SU-DHL-6 (cell line): Measurements from ENCODE around the gene KLHL22.

Experiments
- H2AFZ ChIP-seq: fragments of 200-600 bp; sonication (generic); 2 replicates; pipeline ENCODE4 v1.6.1; 2014; ENCODE audit warnings: low read depth, mild to moderate bottlenecking, moderate library complexity, mixed read lengths, antibody characterized with exemption, low read length; ENCODE audit not compliant: severe bottlenecking
- H3F3A ChIP-seq: fragments of 200-600 bp; shearing (Covaris generic); 2 replicates; pipeline ENCODE4 v1.6.0; 2016; ENCODE audit warnings: antibody characterized with exemption, mild to moderate bottlenecking; ENCODE audit not compliant: insufficient read depth
- H3K27ac ChIP-seq: fragments of 200-600 bp; sonication (generic); 2 replicates; pipeline ENCODE4 v1.5.1; 2016; ENCODE audit warnings: low read depth, mild to moderate bottlenecking, low read length, moderate library complexity, mixed read lengths
- H3K27me3 ChIP-seq: fragments of 200-600 bp; sonication (generic), shearing (Covaris generic); 2 replicates; pipeline ENCODE4 v1.6.0; 2014; ENCODE audit warnings: mild to moderate bottlenecking, low read length
- H3K36me3 ChIP-seq: fragments of 200-600 bp; sonication (generic); 2 replicates; pipeline ENCODE4 v1.6.1; 2014; ENCODE audit warnings: mild to moderate bottlenecking, low read length, mixed read lengths
- H3K4me2 ChIP-seq: fragments of 300-600, 200-600 bp; shearing (Covaris generic), sonication (generic); 2 replicates; pipeline ENCODE4 v1.6.0; 2014; ENCODE audit warnings: low read length, low read depth, mild to moderate bottlenecking; ENCODE audit not compliant: poor library complexity, severe bottlenecking
- H3K4me3 ChIP-seq: fragments of 200-600 bp; sonication (generic); 2 replicates; pipeline ENCODE4 v1.5.1; 2014; ENCODE audit warnings: antibody characterized with exemption, low read length, mild to moderate bottlenecking, mixed read lengths; ENCODE audit not compliant: insufficient read depth, poor library complexity, severe bottlenecking
- H3K79me2 ChIP-seq: fragments of 200-600 bp; sonication (generic); 2 replicates; pipeline ENCODE4 v1.6.1; 2014; ENCODE audit warnings: mild to moderate bottlenecking, low read length, moderate library complexity; ENCODE audit not compliant: insufficient read depth
- H3K9ac ChIP-seq: fragments of 200-600 bp; sonication (generic); 2 replicates; pipeline ENCODE4 v1.7.0; 2014; ENCODE audit warnings: mild to moderate bottlenecking, low read length
- H3K9me2 ChIP-seq: fragments of 200-600 bp; sonication (generic); replicated peaks from 2 replicates; pipeline ENCODE4 v1.6.1; 2014; ENCODE audit warnings: low read length; ENCODE audit not compliant: insufficient read depth
- H3K9me3 ChIP-seq: fragments of 200-600 bp; sonication (generic); 2 replicates; pipeline ENCODE4 v1.6.1; 2014; ENCODE audit warnings: low read length, mixed read lengths; ENCODE audit not compliant: insufficient read depth
- H4K20me1 ChIP-seq: fragments of 200-600 bp; sonication (generic); 2 replicates; pipeline ENCODE4 v1.6.1; 2014; ENCODE audit warnings: low read depth, mild to moderate bottlenecking, antibody characterized with exemption, low read length, moderate library complexity, mixed read lengths
- EZH2phosphoT487 ChIP-seq: fragments of 200-600 bp; sonication (generic), shearing (Covaris generic); conservative IDR thresholded peaks from 2 replicates; pipeline ENCODE4 v1.6.1; 2018; ENCODE audit warnings: mild to moderate bottlenecking, antibody characterized with exemption, low read length, moderate library complexity, mixed read lengths
- TF ChIP-seq, protein P1 (sequence below): fragments of 200-600 bp; sonication (generic); IDR thresholded peaks from one replicate; pipeline ENCODE4 v1.5.1; 2017; ENCODE audit warnings: antibody characterized with exemption, mild to moderate bottlenecking, low read length, moderate library complexity; ENCODE audit not compliant: insufficient read depth, poor library complexity, severe bottlenecking

KLHL22 gene

DNA sequence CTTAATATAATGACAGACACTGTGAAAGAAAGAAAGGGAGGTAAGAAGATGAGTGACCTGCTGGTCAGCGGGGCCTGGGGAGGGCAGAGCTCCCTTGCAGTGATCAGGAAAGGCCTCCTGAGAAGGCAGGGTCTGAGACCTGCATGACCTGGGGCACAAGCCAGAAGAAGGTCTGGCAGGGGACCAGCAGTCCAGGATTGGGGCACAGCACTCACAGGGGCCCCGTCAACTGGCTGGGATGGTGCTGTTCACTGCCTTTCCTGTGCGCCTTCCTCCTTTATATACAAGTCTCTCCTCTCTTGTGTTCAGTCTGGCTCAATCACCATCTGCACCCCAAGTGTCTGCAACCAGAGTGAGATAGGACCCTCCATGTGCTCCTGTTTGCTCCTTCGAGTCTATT lies 35.7 kb downstream of the KLHL22 start:
- TF ChIP-seq, protein P1, sequence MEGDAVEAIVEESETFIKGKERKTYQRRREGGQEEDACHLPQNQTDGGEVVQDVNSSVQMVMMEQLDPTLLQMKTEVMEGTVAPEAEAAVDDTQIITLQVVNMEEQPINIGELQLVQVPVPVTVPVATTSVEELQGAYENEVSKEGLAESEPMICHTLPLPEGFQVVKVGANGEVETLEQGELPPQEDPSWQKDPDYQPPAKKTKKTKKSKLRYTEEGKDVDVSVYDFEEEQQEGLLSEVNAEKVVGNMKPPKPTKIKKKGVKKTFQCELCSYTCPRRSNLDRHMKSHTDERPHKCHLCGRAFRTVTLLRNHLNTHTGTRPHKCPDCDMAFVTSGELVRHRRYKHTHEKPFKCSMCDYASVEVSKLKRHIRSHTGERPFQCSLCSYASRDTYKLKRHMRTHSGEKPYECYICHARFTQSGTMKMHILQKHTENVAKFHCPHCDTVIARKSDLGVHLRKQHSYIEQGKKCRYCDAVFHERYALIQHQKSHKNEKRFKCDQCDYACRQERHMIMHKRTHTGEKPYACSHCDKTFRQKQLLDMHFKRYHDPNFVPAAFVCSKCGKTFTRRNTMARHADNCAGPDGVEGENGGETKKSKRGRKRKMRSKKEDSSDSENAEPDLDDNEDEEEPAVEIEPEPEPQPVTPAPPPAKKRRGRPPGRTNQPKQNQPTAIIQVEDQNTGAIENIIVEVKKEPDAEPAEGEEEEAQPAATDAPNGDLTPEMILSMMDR: no peak
- no peak for TF ChIP-seq EZH2phosphoT487
- Histone ChIP-seq H3K36me3 (no peaks in the 10 kb centered on the region), H3K27ac (no peak overlapping the region)

DNA sequence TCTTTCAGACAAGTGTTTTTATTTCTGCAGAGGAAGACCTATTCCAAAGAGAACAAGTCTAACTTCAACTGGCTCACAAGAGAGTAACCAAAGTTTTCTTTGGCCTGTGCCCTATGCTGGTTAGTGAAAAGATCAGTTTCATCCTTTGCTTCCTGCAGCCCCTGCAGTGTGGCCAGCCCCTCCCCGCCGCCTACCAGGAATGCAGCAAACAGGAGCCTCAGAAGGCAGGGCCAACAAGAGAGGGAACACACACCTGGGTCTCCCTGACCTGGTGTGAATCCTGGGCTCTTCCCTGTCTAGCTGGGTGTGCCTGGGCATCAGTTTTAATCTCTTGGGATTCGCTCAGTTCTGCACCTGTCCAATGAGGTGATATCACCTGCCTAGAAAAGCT lies 36.4 kb downstream of the KLHL22 start:
- H3K27me3 ChIP-seq: no peaks in the 10 kb centered on the region
- TF ChIP-seq, protein P1: no peak
- no peak for TF ChIP-seq EZH2phosphoT487
- H2AFZ ChIP-seq: no peak overlapping the region
- no peak overlapping the region for H3K4me3 ChIP-seq
- no peaks in the 10 kb centered on the region for H3K79me2 ChIP-seq
- H3K9me2 ChIP-seq: no peaks in the 10 kb centered on the region
- H4K20me1 ChIP-seq: no peaks in the 10 kb centered on the region
- H3K27ac ChIP-seq: no peak overlapping the region
- no peaks in the 10 kb centered on the region for H3K9me3 ChIP-seq
- H3K4me2 ChIP-seq: no peak overlapping the region
- H3K36me3 ChIP-seq: no peaks in the 10 kb centered on the region
- H3F3A ChIP-seq: no peaks in the 10 kb centered on the region
- no peak overlapping the region for H3K9ac ChIP-seq

More for the DNA sequence above, 35.7 kb downstream of the KLHL22 start:
- Histone ChIP-seq H3K9me2 (no peaks in the 10 kb centered on the region), H3K9ac (no peak overlapping the region), H3K4me2 (no peak overlapping the region), H2AFZ (no peak overlapping the region), H4K20me1 (no peaks in the 10 kb centered on the region), H3K27me3 (no peaks in the 10 kb centered on the region), H3K9me3 (no peaks in the 10 kb centered on the region), H3K4me3 (no peak overlapping the region), H3K79me2 (no peaks in the 10 kb centered on the region), H3F3A (no peaks in the 10 kb centered on the region)

DNA sequence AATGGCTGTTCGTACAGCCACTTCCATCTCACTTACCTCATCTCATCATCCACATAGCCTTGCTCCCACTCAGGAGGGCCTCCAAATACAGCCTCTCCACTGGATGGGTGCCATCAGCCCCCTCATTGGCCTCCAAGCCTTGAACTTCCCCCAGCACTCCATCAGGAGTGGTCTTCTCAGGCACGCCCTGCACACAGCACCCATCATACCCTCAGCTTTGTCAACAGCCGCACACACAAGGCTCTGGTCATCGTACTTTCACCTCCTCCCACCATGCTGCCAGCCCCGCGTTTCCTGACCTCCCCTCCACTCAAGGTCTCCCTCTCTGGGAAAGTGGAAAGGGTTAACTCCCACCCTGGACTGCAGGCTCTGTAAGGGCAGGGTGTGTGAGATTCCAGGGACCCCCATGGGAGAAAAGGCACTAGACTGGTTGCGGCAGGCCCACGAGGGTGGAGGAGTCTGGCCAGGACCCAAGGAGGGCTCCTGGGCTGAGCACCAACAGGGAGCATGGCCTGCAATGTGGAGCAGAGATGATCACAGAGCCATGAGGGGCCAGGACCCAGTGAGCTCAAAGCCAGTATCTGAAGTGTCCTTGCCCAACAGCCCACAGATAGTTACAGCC lies 37.0 kb downstream of the KLHL22 start:
- TF ChIP-seq, protein P1: no peak
- TF ChIP-seq EZH2phosphoT487: no peak
- no peak overlapping the region for H3K4me2 ChIP-seq
- no peaks in the 10 kb centered on the region for H3F3A ChIP-seq
- H3K9ac ChIP-seq: no peak overlapping the region
- H3K4me3 ChIP-seq: no peak overlapping the region
- H3K27me3 ChIP-seq: no peaks in the 10 kb centered on the region
- H3K36me3 ChIP-seq: no peaks in the 10 kb centered on the region
- no peak overlapping the region for H2AFZ ChIP-seq
- no peaks in the 10 kb centered on the region for H4K20me1 ChIP-seq
- H3K27ac ChIP-seq: no peak overlapping the region
- H3K79me2 ChIP-seq: no peaks in the 10 kb centered on the region
- H3K9me3 ChIP-seq: no peaks in the 10 kb centered on the region
- no peaks in the 10 kb centered on the region for H3K9me2 ChIP-seq
